Astrocyte of the spinal cord (primary cell): ENCODE data around the gene RPGRIP1.
"Not testable (repeated sequence)": the region's sequence is repeated elsewhere in the genome, so short reads cannot be mapped to it uniquely, and the experiment has no call there.

ENCODE experiments used
- DNase-seq: peaks from one replicate; pipeline ENCODE4 v3.0.0; 2011; ENCODE audit warnings: low read depth, low spot score
- H3K4me3 ChIP-seq: 2 replicates; pipeline ENCODE4 v1.5.1; 2011; ENCODE audit warnings: low read depth, mild to moderate bottlenecking, low read length, moderate library complexity
- CTCF ChIP-seq: IDR thresholded peaks from 2 replicates; pipeline ENCODE4 v1.5.1; 2012; ENCODE audit warnings: low read depth, mild to moderate bottlenecking, low read length, inconsistent platforms
- in situ Hi-C: cut with HindIII; loops from 2 replicates; pipeline ENCODE4 v1.10.0; 2017; ENCODE audit warnings: low sequenced_read_pairs

Gene RPGRIP1

DNA sequence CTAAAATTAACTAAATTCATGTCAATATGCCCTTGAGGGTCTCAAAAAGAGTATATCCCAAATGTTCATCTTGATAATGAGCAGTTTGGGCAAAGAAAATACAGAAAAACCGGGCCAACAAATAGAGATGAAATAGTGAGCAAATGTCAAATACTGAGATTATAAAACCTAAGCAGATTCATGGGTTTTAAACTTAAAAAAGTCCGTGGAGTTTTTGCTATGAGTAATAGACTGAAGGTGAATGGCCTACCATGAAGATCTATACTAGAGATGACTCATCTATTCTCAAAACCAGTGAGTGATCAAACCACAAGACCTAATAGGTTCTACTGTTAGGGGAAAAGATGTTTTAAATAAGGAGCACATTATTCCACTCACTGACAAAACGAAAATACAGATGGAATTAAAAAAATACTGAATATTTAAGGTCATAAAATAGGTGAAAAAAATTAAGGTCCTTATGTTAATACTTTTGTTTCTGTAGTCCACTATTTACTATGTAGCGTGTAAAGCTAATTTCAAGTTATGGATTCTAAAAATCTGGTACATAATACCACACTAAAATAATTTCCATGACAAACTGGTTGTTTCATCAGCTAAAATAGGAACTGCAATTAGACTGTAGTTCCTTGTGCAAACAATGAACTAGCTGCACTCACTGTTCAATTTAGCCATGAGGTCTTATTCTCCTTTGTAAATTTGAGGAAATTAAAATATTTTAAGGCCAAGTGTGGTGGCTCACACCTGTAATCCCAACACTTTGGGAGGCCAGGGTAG is 15.7 kb upstream of the RPGRIP1 start:
- TF ChIP-seq CTCF = no peak
- no peak overlapping the region for H3K4me3 ChIP-seq
- in situ Hi-C loops = no loop called here
- DNase-seq = peak; percentile 88

- TF ChIP-seq CTCF = no peak
- in situ Hi-C loops = no loop called here
- DNase-seq = no peak
- peak overlapping the region; percentile 93 for H3K4me3 ChIP-seq
Measured at GRCh38 chr14:21267431-21267845, 12.4 kb upstream of the RPGRIP1 start.

- in situ Hi-C loops = no loop called here
- peak overlapping the region; percentile 93 for H3K4me3 ChIP-seq
- DNase-seq = no peak
- no peak for TF ChIP-seq CTCF
Measured at GRCh38 chr14:21267886-21268616, 11.8 kb upstream of the RPGRIP1 start.

- in situ Hi-C loops = no loop called here
- H3K4me3 ChIP-seq = peak overlapping the region; percentile 93
- TF ChIP-seq CTCF = no peak
- peak; percentile 65 for DNase-seq
Measured at GRCh38 chr14:21268617-21269251, 11.1 kb upstream of the RPGRIP1 start.

GRCh38 chr14:21269252-21270046 is 10.4 kb upstream of the RPGRIP1 start, which contains the start of gene HNRNPC:
HNRNPC (minus strand) TSS chr14:21269442; CDS start chr14:21234193, 35,249 bp downstream.
- DNase-seq = peak; percentile 100
- H3K4me3 ChIP-seq = peak within 1 kb of the TSS; percentile 93
- in situ Hi-C loops = no loop called here
- no peak for TF ChIP-seq CTCF

DNA sequence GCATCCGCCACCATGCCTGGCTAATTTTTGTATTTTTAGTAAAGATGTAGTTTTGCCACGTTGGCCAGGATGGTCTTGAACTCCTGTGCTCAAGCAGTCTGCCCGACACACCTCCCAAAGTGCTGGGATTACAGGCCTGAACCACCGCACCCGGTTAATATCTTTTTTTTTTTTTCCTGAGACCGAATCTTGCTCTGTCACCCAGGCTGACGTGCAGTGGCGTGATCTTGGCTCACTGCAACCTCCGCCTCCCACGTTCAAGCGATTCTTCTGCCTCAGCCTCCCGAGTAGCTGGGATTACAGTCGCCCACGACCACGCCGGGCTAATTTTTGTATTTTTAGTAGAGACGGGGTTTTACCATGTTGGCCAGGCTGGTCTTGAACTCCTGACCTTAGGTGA is 7.2 kb upstream of the RPGRIP1 start:
- in situ Hi-C loops, H3K4me3 ChIP-seq, DNase-seq: not testable (repeated sequence)
